CD4-positive, alpha-beta T cell (primary cell): ENCODE measurements around the gene ARNT2. TPM values are rescaled to one million over a fixed set of nuclear protein-coding genes. Genes with fewer than 3 reads are reported as not detected.

ENCODE experiments used
- ATAC-seq: fragments of 200-7000 bp; cut with Tn5 transposase; one replicate; pipeline ENCODE4 v1.10.0; 2022; ENCODE audit warnings: mild to moderate bottlenecking; ENCODE audit not compliant: poor library complexity
- CTCF ChIA-PET: fragments of 350-600 bp; sonication (Branson Sonifier 250); formaldehyde crosslinking; loops from one replicate; lab custom pipeline; 2021; ENCODE audit warnings: antibody characterized with exemption, inconsistent platforms; lab: Charles Lee
- POLR2A ChIA-PET: fragments of 350-600 bp; sonication (Branson Sonifier 250); formaldehyde crosslinking; loops from one replicate; lab custom pipeline; 2021; ENCODE audit warnings: antibody characterized with exemption, inconsistent platforms; lab: Charles Lee
- DNase-seq, 14 experiments: peaks; one replicate each; pipeline ENCODE4 v3.0.0-alpha.2; 2013 to 2020; ENCODE audit warnings: mixed read lengths in 2 of 14
- H3K27ac ChIP-seq, 2 donors: one replicate each; pipeline versions ENCODE4 v1.5.1 to v1.7.0; 2013; ENCODE audit warnings: low read length in 2 of 2, low read depth in 1 of 2, mild to moderate bottlenecking in 1 of 2
- H3K27me3 ChIP-seq, 2 experiments: 1 replicate in 1 of 2; 2 replicates in 1 of 2; pipeline versions ENCODE4 v1.6.1 to v1.7.0; 2013; ENCODE audit warnings: low read length in 2 of 2, control low read depth in 1 of 2, mild to moderate bottlenecking in 1 of 2, moderate library complexity in 1 of 2; ENCODE audit not compliant: insufficient read depth in 2 of 2, control insufficient read depth in 1 of 2
- H3K36me3 ChIP-seq: one replicate; pipeline ENCODE4 v1.6.1; 2013; ENCODE audit warnings: low read length, control low read depth; ENCODE audit not compliant: insufficient read depth
- H3K4me1 ChIP-seq: one replicate; pipeline ENCODE4 v1.6.1; 2013; ENCODE audit warnings: low read length, control low read depth; ENCODE audit not compliant: insufficient read depth
- H3K4me3 ChIP-seq: one replicate; pipeline ENCODE4 v1.5.1; 2013; ENCODE audit warnings: mild to moderate bottlenecking, low read length, moderate library complexity
- H3K9me3 ChIP-seq, 2 experiments: 1 replicate in 1 of 2; 2 replicates in 1 of 2; pipeline versions ENCODE4 v1.6.1 to v1.7.0; 2013; ENCODE audit warnings: low read length in 2 of 2, mild to moderate bottlenecking in 2 of 2, control low read depth in 1 of 2, moderate library complexity in 1 of 2; ENCODE audit not compliant: control insufficient read depth in 1 of 2, insufficient read depth in 1 of 2
- H3K27ac Mint-ChIP-seq: one replicate; pipeline ENCODE4 v1.8.0; 2020; ENCODE audit warnings: mixed read lengths
- H3K27me3 Mint-ChIP-seq: one replicate; pipeline ENCODE4 v1.8.0; 2021; ENCODE audit warnings: mixed read lengths
- H3K36me3 Mint-ChIP-seq: one replicate; pipeline ENCODE4 v1.8.0; 2021; ENCODE audit warnings: low read depth, mixed read lengths
- H3K4me1 Mint-ChIP-seq: one replicate; pipeline ENCODE4 v1.8.0; 2021; ENCODE audit warnings: low read depth, mixed read lengths
- H3K4me3 Mint-ChIP-seq: one replicate; pipeline ENCODE4 v1.8.0; 2020; ENCODE audit warnings: mild to moderate bottlenecking, mixed read lengths
- H3K9me3 Mint-ChIP-seq: one replicate; pipeline ENCODE4 v1.8.0; 2020; ENCODE audit warnings: mixed read lengths
- intact Hi-C, 2 experiments: fragments of 100-400 bp; cut with DNase I in 1 of 2; cut with micrococcal nuclease in 1 of 2; formaldehyde crosslinking; loops; one replicate each; pipeline versions ENCODE4 v1.15.1 to v1.9.0; 2023 to 2025; cut with DNase I, micrococcal nuclease
- total RNA-seq, 174 experiments: library from RNA in 2 of 174; stranded (reverse) in 2 of 174; gene quantifications; one replicate each; pipeline ENCODE4 v1.2.3 and lab custom pipeline; 2021 to 2026
- TF ChIP-seq, protein P1 (sequence below): fragments of 200-600 bp; IDR thresholded peaks from one replicate; pipeline ENCODE4 v1.8.0; 2022; ENCODE audit warnings: antibody characterized with exemption, mild to moderate bottlenecking

The ARNT2 gene
- total RNA-seq, 2 experiments from 2014 or later, result not detected

DNA sequence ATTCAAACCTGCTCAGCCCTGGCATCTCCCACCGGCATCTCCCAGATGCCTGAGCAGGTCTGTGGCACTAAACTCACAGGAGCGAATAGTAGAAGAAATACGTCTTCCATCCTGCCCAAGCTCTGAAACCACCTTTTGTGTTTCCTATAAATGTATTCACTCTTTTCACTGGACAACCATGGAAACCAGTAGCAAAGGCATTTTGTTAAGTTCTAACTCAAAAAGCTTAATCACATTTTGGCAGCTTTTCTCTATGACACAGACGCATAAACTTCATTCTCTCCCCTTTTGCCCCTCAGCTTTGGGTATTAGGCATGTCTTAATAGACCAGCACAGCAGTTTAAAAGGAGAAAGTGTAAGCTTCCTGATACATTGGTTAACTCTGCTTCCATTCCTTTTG is 24.5 kb upstream of the ARNT2 start:
- Mint-ChIP-seq H3K4me1 (no peaks in the 10 kb centered on the region), H3K9me3 (no peaks in the 10 kb centered on the region), H3K36me3 (no peaks in the 10 kb centered on the region), H3K27me3 (peaks cover 50% of the 10 kb centered on the region), H3K27ac (no peak overlapping the region), H3K4me3 (no peak overlapping the region)
- Histone ChIP-seq H3K4me1 (no peaks in the 10 kb centered on the region), H3K9me3 (no peaks in the 10 kb centered on the region), H3K27ac (no peak overlapping the region), H3K4me3 (no peak overlapping the region), H3K27me3 (peaks cover 3 to 5% of the 10 kb centered on the region in 2 experiments), H3K36me3 (no peaks in the 10 kb centered on the region)
- TF ChIP-seq, protein P1, sequence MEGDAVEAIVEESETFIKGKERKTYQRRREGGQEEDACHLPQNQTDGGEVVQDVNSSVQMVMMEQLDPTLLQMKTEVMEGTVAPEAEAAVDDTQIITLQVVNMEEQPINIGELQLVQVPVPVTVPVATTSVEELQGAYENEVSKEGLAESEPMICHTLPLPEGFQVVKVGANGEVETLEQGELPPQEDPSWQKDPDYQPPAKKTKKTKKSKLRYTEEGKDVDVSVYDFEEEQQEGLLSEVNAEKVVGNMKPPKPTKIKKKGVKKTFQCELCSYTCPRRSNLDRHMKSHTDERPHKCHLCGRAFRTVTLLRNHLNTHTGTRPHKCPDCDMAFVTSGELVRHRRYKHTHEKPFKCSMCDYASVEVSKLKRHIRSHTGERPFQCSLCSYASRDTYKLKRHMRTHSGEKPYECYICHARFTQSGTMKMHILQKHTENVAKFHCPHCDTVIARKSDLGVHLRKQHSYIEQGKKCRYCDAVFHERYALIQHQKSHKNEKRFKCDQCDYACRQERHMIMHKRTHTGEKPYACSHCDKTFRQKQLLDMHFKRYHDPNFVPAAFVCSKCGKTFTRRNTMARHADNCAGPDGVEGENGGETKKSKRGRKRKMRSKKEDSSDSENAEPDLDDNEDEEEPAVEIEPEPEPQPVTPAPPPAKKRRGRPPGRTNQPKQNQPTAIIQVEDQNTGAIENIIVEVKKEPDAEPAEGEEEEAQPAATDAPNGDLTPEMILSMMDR, result no peak
- intact Hi-C loops, result no loop called here
- DNase-seq, result no peak
- no peak for ATAC-seq
- ChIA-PET POLR2A (no interaction called here), CTCF (no interaction called here)

DNA sequence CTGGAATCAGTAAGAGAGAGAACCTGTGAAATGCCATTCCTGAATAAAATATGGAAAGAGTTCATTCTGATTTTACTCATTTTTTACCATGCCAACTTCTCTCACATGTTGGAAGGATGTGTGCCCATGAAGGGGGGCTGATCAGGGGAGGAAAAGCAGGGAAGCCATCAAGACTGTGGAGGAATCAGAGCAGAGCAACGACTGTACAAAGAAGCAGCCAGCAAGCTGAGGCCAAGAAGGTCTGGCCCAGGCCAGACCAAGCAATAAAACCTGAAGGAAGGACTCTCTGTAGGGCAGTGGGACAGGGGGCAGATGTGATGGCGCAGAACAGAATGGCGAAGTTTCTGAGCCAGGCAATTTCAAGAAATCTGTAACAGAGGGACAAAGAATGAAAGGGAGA is 24.0 kb upstream of the ARNT2 start:
- intact Hi-C loops, result no loop called here
- ATAC-seq, result no peak

DNA sequence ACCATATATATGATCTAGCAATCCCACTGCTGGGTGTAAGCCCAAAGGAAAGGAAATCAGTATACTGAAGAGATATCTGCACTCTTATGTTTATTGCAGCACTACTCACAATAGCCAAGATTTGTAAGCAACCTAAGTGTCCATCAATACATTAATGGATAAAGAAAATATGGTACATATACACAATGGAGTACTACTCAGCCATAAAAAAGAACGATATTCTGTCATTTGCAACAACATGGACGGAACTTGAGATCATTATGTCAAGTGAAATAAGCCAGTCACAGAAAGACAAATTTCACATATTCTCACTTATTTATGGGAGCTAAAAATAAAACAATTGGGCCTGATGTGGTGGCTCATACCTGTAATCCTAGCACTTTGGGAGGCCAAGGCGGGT is 21.9 kb upstream of the ARNT2 start:
- ChIA-PET POLR2A (no interaction called here), CTCF (no interaction called here)
- DNase-seq, result no peak
- no peak for ATAC-seq
- Histone ChIP-seq H3K27me3 (peaks cover 5% of the 10 kb centered on the region in 2 experiments), H3K9me3 (no peaks in the 10 kb centered on the region), H3K4me1 (no peaks in the 10 kb centered on the region), H3K36me3 (no peaks in the 10 kb centered on the region), H3K27ac (no peak overlapping the region), H3K4me3 (no peak overlapping the region)
- no peaks in the 10 kb centered on the region for H3K9me3 Mint-ChIP-seq
- H3K27ac Mint-ChIP-seq, result no peak overlapping the region
- TF ChIP-seq, protein P1, result no peak
- peaks cover 46% of the 10 kb centered on the region for H3K27me3 Mint-ChIP-seq
- intact Hi-C loops, result no loop called here
- no peaks in the 10 kb centered on the region for H3K4me1 Mint-ChIP-seq
- H3K36me3 Mint-ChIP-seq, result no peaks in the 10 kb centered on the region
- H3K4me3 Mint-ChIP-seq, result no peak overlapping the region

More for the DNA sequence above, 24.0 kb upstream of the ARNT2 start:
- H3K4me3 Mint-ChIP-seq, result no peak overlapping the region
- H3K27me3 Mint-ChIP-seq, result peaks cover 50% of the 10 kb centered on the region
- TF ChIP-seq, protein P1, result no peak
- H3K4me1 Mint-ChIP-seq, result no peaks in the 10 kb centered on the region
- no peak overlapping the region for H3K27ac Mint-ChIP-seq
- Histone ChIP-seq H3K27ac (no peak overlapping the region), H3K36me3 (no peaks in the 10 kb centered on the region), H3K9me3 (no peaks in the 10 kb centered on the region), H3K27me3 (peaks cover 4 to 5% of the 10 kb centered on the region in 2 experiments), H3K4me1 (no peaks in the 10 kb centered on the region), H3K4me3 (no peak overlapping the region)
- H3K36me3 Mint-ChIP-seq, result no peaks in the 10 kb centered on the region
- no peak for DNase-seq
- ChIA-PET POLR2A (no interaction called here), CTCF (no interaction called here)
- H3K9me3 Mint-ChIP-seq, result no peaks in the 10 kb centered on the region
